Stimulated activated CD4-positive, alpha-beta T cell treated with anti-CD3 and anti-CD28 coated beads, Interleukin-1b, Interleukin-23, amount 100 ng/mL, for 48 hours (primary cell): ENCODE measurements around the gene CAP2.
A peak's percentile ranks its signal among the peaks of the same experiment; 100 is the strongest.
"Not testable (repeated sequence)": the region's sequence is repeated elsewhere in the genome, so short reads cannot be mapped to it uniquely, and the experiment has no call there.

Source experiments
- DNase-seq: peaks from one replicate; pipeline ENCODE4 v3.0.0-alpha.2; 2020

The CAP2 gene

DNA sequence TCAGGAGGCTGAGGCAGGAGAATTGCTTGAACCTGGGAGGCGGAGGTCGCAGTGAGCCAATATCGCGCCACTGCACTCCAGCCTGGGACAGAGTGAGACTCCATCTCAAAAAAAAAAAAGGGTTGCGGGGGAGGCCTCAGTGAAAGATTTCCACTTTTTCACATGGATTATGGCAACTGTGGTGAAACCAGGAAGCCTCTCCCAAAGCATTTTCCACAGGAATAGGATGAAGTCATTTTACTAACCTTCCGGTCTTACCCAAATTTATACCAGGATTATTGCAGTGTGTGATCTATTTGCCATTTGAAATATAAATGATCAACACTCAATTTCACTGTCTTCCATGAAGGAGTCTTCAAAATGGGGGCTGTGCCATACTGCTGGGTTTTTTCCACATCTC lies 113.1 kb downstream of the CAP2 start:
- DNase-seq, result no peak

DNA sequence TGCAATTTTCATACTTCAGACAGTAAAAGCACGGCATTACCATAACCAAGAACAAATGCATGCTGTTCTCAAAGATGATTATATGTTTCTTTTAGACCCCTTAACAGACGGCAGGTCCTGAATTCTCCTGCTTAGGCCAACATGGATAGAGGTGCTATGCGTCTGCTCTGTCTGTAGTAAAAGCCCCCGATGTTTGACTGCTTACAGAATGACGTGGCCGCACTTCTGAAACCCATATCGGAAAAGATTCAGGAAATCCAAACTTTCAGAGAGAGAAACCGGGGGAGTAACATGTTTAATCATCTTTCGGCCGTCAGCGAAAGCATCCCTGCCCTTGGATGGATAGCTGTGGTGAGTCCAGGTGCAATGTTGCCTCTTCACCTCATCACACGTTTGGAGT lies 113.6 kb downstream of the CAP2 start:
- DNase-seq, result no peak

DNA sequence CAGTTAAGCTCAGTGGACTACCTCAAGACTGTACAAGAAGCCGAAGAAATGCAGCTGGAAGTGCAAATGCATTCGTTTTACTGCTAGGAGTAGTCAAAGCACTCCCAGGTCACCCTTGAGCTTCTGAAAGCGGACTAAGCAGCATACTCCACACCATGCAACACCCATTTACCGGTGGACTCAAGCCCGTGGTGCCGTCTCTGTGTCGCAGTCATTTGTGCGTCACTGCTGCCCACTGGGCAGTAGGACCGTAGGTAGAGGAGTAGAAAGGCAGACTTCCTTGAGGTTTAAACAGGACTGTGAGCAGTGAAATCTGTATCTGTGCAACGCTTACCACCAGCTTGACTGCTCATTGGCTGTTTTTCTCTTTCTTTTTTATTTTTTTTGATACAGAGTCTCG lies 117.7 kb downstream of the CAP2 start:
- DNase-seq, result no peak

DNA sequence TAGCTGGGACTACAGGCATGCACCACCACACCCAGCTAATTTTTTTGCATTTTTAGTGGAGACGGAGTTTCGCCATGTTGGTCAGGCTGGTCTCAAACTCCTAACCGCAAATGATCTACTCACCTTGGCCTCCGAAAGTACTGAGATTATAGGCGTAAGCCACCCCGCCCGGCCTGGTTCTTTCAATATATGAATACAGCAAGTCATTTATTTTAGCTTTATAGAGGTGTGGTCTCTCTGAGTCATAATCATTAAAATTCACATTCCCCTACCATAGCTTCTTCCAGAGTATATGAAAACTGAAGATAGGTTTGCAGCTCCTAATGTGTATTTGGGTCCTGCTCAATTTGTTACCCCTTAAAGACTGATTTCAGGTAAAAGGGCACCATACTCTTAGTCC lies 118.2 kb downstream of the CAP2 start:
- no peak for DNase-seq

DNA sequence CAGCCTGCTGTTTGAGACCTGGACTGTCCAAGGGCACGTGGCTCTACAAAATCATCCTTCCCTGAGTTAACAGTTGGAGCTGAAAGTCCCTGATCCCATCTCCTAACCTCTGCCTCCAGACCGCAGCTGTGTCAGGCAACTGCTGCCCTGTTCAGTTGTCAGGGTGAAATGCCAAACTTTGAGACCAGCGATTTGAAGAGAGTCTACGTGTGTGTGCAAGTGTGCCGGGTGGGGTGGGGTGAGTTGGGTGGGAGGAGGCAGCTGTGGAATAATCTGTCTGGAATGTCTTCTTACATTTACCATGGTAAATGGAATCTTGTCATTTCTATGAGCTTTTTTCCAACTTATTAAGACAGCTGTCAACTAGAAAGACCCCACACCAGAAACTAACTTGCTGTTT lies 125.7 kb downstream of the CAP2 start:
- DNase-seq, result no peak

DNA sequence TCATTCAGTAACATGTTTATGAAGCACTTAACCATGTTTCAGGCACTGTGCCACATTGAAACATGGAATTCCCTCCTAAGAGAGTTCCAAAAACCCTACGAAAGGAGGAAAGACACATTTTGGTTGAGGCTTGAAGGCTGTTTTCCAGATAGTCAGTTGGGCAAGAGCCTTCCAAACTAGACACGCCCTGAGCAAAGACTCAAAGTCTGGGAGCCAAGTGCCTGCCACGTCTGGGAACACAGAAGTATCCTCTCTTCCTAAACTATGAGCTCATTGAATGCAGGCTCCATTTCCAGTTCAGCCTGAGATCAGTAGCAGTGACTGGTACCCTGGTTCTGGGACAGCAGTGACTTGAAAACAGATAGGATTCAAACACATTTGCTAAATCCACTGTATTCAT lies 132.2 kb downstream of the CAP2 start:
- no peak for DNase-seq

DNA sequence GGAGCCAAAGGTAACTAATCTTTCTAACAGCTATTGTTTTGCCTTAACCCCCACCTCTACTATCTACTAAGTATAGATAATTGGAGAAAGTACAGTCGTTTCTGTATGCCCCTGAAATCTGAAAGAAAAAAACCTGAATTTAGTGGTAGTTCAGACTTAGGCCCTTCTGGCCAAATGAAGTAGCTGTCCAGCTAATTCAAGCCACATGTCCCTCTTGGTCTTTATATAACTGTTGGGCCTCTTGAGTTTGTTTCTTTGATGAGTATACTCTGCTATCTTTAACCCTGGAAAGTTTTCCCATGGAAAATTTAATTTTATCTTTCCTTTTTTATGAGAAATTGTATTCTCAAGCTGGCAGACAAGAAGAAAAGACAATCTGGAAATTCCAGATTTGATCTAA lies 133.7 kb downstream of the CAP2 start:
- no peak for DNase-seq

DNA sequence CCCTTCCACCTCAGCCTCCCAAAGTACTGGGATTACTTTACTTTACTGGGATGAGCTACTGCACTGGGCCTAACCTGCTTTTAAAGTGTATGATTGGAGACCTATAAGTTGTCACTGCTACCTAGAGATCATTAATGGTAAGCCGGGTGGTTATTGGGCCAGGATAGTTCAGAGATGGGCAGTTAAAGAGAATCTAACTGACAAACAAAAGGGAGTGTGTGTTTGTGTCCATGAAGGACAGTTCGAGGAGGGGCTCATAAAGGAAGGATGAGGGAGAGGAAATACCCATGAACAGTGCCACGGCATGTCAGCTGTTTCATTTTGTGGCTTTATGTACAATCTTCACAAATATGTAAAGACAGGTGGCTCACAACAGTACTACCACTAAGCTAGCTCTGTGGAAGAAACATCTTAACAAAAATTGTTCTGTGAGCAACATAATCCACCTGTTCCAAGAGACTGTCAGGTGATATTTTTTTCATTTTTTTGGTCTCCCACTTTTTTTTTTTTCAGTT lies 137.0 kb downstream of the CAP2 start:
- DNase-seq, result no peak

DNA sequence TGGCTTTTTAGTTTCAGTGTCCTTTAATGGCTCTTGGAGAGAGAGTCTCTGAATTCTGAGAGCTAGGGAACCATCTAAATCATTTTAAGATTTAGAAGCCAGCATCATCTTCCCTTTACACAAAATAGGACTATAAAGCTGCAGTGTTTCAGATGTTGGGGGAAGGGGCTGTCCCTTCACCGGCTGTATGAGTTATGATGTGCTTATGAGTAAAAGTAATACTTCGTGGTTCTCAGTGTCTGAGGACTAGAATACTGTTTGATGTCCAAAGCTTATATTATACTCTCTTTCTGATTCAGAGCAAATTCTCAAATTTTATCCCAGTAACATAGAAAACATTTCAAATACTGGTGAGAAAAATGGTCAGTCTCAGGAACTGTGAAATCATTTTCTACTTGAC lies 143.2 kb downstream of the CAP2 start:
- peak; percentile 50 for DNase-seq

DNA sequence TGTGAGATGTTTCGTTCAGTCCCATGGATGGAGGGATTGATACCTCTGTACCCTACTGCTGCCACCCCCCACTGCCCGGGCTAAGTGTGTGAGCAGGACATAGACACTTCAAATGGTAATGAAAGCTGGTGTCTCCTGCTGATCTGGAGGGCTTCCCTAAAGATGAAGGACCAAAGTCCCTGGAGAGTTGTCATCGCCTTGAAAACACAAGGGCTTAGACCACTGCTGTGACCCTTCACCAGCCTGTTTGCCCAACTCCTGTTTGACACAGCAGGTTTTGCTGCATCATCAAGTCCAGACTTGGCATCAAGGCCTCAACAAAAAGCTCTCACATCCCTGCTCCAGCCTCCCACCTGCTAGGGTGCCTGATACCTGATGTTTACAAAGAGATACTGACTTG lies 148.8 kb downstream of the CAP2 start:
- no peak for DNase-seq

DNA sequence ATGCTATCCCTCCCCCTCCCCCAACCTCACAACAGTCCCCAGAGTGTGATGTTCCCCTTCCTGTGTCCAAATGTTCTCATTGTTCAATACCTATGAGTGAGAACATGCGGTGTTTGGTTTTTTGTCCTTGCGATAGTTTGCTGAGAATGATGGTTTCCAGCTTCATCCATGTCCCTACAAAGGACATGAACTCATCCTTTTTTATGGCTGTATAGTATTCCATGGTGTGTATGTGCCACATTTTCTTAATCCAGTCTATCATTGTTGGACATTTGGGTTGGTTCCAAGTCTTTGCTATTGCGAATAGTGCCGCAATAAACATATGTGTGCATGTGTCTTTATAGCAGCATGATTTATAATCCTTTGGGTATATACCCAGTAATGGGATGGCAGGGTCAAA lies 152.3 kb downstream of the CAP2 start:
- DNase-seq, result not testable (repeated sequence)

DNA sequence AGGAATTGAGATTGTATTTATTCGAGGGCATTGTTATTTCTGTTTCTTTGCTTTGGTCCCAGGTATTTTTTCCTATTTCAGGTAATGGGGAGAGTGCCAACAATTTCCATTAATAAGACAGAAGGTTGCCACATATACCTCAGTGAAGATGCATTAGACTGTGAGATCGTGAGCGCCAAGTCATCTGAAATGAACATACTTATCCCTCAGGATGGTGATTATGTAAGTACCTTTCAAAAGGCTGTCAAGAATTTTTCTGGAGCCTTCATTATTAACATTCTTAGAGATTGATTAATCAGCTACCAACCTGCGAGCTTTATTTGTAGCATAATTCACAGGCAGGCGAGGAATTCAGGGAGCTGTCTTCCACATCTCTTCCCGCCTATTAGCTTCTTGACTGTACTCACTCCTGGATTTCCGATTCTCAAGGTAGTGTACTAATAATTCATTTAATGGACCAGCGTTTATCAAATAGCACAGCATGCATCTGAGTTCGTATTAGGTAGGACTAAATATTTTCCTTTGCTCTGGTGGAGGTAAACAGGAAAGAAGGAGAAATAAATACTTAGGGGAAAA lies 158.1 kb downstream of the CAP2 start:
- no peak for DNase-seq

DNA sequence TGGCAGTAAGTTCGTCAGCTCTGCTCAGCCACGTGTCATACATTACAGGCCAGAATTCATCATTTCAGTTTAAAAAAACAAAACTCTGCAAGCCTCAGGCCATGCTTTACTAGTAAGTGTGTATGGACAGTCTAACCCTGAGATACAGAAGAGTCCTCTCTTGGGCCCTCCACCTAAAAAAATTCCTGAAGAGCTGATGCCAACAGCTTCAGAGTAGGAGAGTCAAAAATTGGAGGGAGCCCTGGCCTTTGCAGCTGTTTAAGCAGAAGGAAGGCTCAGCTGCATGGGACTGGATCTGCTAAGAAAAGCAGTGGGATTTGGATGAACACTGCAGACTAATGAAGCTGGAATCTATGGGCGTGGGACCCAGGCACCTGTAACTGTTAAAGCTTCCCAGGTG lies 159.5 kb downstream of the CAP2 start:
- DNase-seq, result no peak

DNA sequence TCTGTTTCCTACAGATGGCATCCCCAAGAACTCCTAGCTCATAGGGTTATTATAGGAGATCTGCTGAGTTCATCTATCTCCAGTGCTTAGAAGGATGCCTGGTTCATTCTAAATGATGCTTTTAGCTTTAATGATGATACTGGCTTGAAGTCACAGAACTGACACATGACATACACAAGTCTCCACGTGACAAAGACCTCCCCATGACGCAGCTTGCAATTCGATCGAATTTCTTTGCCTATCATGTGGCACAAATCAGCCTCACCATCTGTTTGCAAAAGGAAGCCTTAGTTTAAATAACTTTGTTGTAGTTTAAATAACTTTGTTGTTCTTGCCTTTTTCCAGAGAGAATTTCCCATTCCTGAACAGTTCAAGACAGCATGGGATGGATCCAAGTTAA lies 162.6 kb downstream of the CAP2 start:
- no peak for DNase-seq

DNA sequence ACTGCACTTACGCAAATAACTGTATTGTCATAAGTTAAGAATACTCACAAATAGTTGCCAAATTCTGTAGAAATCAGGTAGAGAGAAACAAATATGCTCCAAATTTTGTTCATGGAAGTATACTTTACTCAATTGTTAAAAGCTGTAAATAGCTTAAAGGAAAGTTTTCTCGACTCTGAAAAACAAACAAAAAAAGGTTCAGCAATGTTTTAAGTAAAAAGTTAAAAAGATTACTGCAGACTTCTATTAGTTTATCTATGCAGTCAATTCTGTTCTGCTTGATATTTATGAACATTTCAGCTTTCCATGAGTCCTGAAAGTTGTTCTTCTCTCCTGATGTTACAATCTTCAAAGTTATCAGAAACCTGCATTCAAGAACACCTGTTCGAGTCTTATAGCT lies 169.2 kb downstream of the CAP2 start:
- no peak for DNase-seq

DNA sequence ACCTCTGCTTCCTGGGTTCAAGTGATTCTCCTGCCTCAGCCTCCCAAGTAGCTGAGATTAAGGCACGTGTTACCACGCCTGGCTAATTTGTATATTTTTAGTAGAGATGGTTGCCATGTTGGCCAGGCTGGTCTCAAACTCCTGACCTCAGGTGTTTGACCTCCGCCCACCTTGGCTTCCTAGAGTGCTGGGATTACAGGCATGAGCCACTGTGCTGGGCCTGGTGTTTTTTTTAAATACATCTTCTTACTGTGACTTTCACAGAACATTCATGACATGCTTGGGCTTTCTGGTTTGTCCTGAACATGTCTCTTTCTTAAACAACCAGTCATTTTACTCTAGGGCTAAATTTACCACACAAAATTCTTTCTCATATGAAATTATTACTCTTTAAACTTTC lies 172.0 kb downstream of the CAP2 start:
- DNase-seq, result no peak

DNA sequence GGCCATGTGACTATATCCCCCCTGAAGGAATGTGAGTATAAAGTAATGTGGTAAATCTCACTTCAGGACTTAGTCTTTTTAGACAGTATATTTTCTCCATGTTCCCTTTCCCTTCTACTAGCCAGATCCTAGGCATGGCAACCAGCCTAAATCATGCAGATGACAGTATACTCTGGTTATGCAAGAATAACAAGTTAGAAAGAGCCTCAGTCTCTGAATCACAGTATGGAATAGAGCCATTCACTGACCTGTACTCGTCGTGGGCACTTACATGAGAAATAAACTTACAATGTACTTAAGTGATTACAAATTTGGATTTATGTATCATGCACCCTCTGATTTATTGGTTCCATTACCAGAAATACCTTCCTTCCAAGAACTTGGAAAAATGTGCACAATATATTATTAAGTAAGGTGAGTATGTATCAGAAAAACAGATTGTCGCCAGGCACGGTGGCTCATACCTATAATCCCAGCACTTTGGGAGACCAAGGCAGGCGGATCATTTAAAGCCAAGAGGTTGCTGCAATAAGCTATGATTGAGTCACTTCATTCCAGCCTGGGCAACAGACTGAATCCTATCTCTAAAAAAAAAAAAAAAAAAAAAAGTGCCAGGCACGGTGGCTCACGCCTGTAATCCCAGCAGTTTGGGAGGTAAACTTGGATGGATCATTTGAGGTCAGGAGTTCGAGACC lies 181.6 kb downstream of the CAP2 start:
- no peak for DNase-seq

DNA sequence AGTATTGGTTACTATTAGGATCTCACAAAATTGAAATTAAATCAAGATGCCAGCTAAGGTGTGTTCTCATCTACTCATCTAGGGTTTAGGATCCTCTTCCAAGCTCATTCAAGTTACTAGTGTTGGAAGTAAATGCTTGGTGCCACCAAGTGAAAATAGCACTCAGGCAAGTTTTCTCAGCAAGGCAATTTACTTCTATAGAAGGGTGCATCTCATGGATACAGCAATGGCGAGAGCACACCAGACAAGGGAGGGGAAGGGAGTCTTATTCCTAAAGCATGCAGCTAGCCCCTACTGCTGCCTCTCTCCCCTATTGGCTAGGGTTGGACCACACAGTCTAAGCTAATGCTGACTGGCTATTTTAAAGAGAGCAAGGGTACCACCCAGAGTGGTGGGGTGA lies 183.7 kb downstream of the CAP2 start:
- no peak for DNase-seq

DNA sequence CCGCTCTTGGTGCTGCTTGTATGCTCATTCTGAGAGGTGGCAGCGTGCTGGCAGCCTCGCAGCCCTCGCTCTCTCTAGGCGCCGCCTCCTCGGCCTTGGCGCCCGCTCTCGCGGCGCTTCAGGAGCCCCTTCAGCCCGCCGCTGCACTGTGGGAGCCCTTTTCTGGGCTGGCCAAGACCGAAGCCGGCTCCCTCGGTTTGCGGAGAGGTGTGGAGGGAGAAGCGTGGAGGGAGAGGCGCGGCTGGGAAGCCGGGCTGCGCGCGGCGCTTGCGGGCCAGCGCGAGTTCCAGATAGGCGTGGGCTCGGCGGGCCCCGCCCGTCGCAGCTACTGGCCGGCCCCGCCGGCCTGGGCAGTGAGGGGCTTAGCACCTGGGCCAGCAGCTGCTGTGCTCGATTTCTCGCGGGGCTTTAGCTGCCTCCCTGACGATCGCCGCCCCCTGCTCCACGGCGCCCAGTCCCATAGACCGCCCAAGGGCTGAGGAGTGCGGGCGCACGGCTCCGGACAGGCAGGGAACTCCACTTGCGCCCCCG lies 187.2 kb downstream of the CAP2 start:
- DNase-seq, result peak; percentile 46

DNA sequence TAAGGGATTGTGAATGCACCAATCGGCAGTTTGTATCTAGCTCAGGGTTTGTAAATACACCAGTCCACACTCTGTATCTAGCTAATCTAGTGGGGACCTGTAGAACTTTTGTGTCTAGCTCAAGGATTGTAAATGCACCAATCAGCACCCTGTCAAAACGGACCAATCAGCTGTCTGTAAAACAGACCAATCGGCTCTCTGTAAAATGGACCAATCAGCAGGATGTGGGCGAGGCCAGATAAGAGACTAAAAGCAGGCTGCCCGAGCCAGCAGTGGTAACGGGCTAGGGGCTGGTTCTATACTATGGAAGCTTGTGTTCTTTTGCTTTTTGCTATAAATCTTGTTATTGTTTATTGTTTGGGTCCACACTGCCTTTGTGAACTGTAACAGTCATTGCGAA lies 187.9 kb downstream of the CAP2 start:
- not testable (repeated sequence) for DNase-seq

DNA sequence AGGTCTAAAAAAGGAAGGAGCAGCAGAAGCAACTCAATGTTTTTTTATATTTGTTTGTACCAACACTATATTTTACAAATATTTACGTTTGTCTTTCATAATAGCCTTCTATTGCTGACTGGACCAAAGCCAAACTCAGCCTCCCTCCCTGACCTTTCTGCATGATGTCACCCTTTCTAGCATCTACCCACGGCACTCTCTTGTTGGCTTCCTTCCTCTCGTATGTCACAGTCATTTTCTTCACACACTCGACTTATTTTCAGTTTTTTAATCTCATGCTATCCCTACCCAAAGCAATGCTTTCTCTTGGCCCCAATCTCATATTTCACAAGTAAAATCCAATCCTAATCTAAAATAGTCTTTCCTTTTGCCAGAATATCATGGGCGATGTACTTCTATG lies 190.4 kb downstream of the CAP2 start:
- no peak for DNase-seq

DNA sequence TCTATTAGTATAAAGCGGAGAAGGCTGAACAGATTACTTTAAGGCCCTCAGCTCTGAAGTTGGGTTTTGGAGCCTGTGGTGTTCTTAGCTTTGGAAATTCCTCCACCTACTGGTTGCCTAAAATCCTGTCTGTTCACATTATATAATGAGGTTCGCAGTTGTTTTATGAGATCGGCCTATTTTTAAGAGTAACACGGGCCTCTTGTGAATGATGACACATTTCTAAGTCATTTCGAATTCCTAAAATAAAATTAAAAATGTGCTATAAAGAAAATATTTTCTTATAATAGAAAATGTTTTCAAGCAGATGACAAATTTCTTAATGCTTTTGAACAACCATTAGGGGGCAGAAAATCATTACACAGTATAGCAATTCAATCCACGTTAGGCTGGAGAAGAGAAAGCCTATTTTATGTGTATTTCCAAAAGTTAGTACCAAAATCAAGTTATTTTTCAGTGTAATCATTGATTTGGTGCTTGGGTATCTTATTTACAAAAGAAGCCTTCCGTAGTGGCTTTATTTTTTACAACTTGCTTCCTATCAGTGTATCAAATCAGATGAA lies 190.9 kb downstream of the CAP2 start:
- no peak for DNase-seq

DNA sequence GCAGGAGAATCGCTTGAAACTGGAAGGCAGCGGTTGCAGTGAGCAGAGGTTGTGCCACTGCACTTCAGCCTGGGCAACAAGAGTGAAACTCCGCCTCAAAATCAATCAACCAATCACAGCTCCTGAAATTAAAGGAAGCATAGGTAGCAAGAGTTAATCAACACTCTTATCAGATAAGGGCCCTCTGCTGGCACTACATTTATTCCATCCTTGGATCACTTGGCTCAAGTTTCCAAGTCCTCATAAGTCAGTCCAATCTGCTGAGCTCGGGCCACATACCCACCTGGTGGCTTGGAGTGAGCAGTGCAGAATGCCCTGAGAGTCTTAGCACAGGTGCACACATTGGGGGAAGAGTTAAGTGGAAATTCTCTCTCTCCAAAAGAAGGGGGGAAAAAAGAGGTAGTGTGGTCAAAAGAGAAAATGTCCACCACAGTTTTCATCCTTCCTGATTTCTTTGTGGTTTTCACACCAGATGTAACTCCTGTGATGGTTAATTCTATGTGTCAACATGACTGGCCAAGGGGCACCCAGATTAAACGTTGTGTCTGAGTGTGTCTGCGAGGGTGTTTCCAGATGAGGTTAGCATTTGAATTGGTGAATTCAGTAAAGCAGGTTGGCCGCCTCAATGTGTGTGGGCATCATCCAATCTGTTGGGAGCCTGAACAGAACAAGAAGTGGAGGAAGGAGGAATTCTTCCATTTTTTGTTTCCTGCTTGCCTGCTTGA lies 192.5 kb downstream of the CAP2 start:
- no peak for DNase-seq

DNA sequence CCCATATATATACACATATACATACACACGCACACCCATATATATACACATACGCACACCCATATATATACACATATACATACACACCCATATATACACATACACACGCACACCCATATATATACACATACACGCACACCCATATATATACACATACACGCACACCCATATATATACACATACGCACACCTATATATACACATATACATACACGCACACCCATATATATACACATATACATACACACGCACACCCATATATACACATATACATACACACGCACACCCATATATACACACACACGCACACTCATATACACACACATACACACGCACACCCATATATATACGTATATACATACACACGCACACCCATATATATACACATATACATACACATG lies 193.2 kb downstream of the CAP2 start:
- DNase-seq, result not testable (repeated sequence)
